Endothelial cell of umbilical vein (primary cell): ENCODE measurements around the gene ATP1A4. TPM values are rescaled to one million over a fixed set of nuclear protein-coding genes. Genes with fewer than 3 reads are reported as not detected.

Experiments used
- BruUV-seq: library from RNA; stranded (reverse); fragments of 400-500 nt; replicated peaks from 2 replicates; lab custom pipeline; 2021; lab: Mats Ljungman, UMichigan
- CTCF ChIA-PET: fragments of 300-600, 350-600 bp; sonication (Branson Sonifier 250); formaldehyde crosslinking; loops from one replicate; lab custom pipeline; 2021; ENCODE audit warnings: antibody characterized with exemption, inconsistent platforms; lab: Charles Lee
- POLR2A ChIA-PET: fragments of 300-600, 350-600 bp; sonication (Branson Sonifier 250); formaldehyde crosslinking; loops from one replicate; lab custom pipeline; 2021; ENCODE audit warnings: antibody characterized with exemption, inconsistent platforms; lab: Charles Lee
- DNase-seq: peaks from one replicate; pipeline ENCODE4 v3.0.0-alpha.2; 2011; ENCODE audit warnings: low read depth, low spot score
- FAIRE-seq: peaks from 2 replicates; lab custom pipeline; 2011; peaks lifted over from hg19 to GRCh38; lab: Jason Lieb, UNC
- H2AFZ ChIP-seq: 2 replicates; pipeline ENCODE4 v1.6.0; 2012; ENCODE audit warnings: low read depth, low read length, control low read depth, inconsistent platforms
- H3K27ac ChIP-seq: 2 replicates; pipeline ENCODE4 v1.5.1; 2011; ENCODE audit warnings: low read depth, mild to moderate bottlenecking, control low read depth, low read length, moderate library complexity; ENCODE audit not compliant: insufficient read depth
- H3K27me3 ChIP-seq, 2 experiments: 2 replicates each; pipeline versions ENCODE4 v1.6.0 to v1.6.1; 2011; ENCODE audit warnings: low read length in 2 of 2, mixed read lengths in 1 of 2; ENCODE audit not compliant: control insufficient read depth in 2 of 2, insufficient read depth in 2 of 2
- H3K36me3 ChIP-seq, 2 experiments: 2 replicates in 1 of 2; 3 replicates in 1 of 2; pipeline ENCODE4 v1.5.1; 2011; ENCODE audit warnings: low read length in 2 of 2, mild to moderate bottlenecking in 1 of 2, moderate library complexity in 1 of 2; ENCODE audit not compliant: control insufficient read depth in 2 of 2, insufficient read depth in 2 of 2; ENCODE audit errors: extremely low read depth in 1 of 2
- H3K4me1 ChIP-seq: 3 replicates; pipeline ENCODE4 v1.5.1; 2011; ENCODE audit warnings: mild to moderate bottlenecking, low read length; ENCODE audit not compliant: control insufficient read depth, insufficient read depth; ENCODE audit errors: extremely low read depth
- H3K4me2 ChIP-seq: 2 replicates; pipeline ENCODE4 v1.6.1; 2011; ENCODE audit warnings: low read length, control low read depth, mixed read lengths; ENCODE audit not compliant: insufficient read depth
- H3K4me3 ChIP-seq, 3 experiments: fragments of 200-600 bp in 1 of 3; sonication (generic), shearing (Covaris generic) in 1 of 3; replicated peaks in 1 of 3; 2 replicates each; pipeline ENCODE4 v1.5.1; 2011 to 2016; ENCODE audit warnings: control low read depth in 3 of 3, low read length in 3 of 3, mild to moderate bottlenecking in 2 of 3, inconsistent platforms in 1 of 3, low read depth in 1 of 3, moderate library complexity in 1 of 3; ENCODE audit not compliant: insufficient read depth in 1 of 3
- H3K79me2 ChIP-seq: 2 replicates; pipeline ENCODE4 v1.6.0; 2012; ENCODE audit warnings: low read length, inconsistent platforms; ENCODE audit not compliant: control insufficient read depth, insufficient read depth
- H3K9ac ChIP-seq: replicated peaks from 2 replicates; pipeline ENCODE3; 2011; ENCODE audit warnings: low read length, control low read depth; ENCODE audit not compliant: insufficient read depth; ENCODE audit errors: extremely low read depth
- H3K9me1 ChIP-seq: replicated peaks from 3 replicates; pipeline ENCODE4 v1.6.0; 2011; ENCODE audit warnings: mild to moderate bottlenecking, low read length; ENCODE audit not compliant: control insufficient read depth, insufficient read depth; ENCODE audit errors: extremely low read depth
- H3K9me3 ChIP-seq: replicated peaks from 2 replicates; pipeline ENCODE4 v1.5.1; 2012; ENCODE audit warnings: low read length, inconsistent platforms; ENCODE audit not compliant: control insufficient read depth, insufficient read depth
- H4K20me1 ChIP-seq: replicated peaks from 2 replicates; pipeline ENCODE3; 2011; ENCODE audit warnings: mild to moderate bottlenecking, low read length; ENCODE audit not compliant: control insufficient read depth, insufficient read depth; ENCODE audit errors: extremely low read depth
- CTCF ChIP-seq, 2 donors: IDR thresholded peaks; 1 replicate in 1 of 2; 2 replicates in 1 of 2; pipeline ENCODE4 v1.5.1; 2011; ENCODE audit warnings: low read length in 2 of 2, mild to moderate bottlenecking in 2 of 2, moderate library complexity in 2 of 2, control low read depth in 1 of 2, inconsistent platforms in 1 of 2, low read depth in 1 of 2; ENCODE audit not compliant: insufficient read depth in 1 of 2; ENCODE audit errors: extremely low read depth in 1 of 2
- POLR2A ChIP-seq: IDR thresholded peaks from 2 replicates; pipeline ENCODE4 v1.6.1; 2012; ENCODE audit warnings: low read depth, mild to moderate bottlenecking, control low read depth, low read length
- dilution Hi-C: fragments of 300-500 bp; cut with MboI; formaldehyde crosslinking; loops from one replicate; pipeline ENCODE4 v1.15.0; 2019; ENCODE audit warnings: low sequenced_read_pairs; ENCODE audit not compliant: extremely low pct_ligation_motif_present
- intact Hi-C: fragments of 100-400 bp; cut with micrococcal nuclease; formaldehyde crosslinking; loops from one replicate; pipeline ENCODE4 v1.10.0; 2022
- polyA plus RNA-seq, 4 experiments: library from polyadenylated mRNA; depleted of rRNA in 3 of 4; stranded (reverse) in 3 of 4; unstranded in 1 of 4; fragments of >200 nt; gene quantifications; 2 replicates each; pipeline versions ENCODE4 v1.2.1 to v1.2.3, GENCODE V29; 2011 to 2012; ENCODE audit warnings: missing spikeins in 1 of 4
- total RNA-seq: library from RNA; stranded (reverse); gene quantifications from 2 replicates; pipeline ENCODE4 v1.2.3, GENCODE V29; 2021

The ATP1A4 gene
- total and polyA plus RNA-seq, 2 donors (not counting 3 experiments of a cell fraction or from before 2014, with no cell fraction given): not detected

DNA sequence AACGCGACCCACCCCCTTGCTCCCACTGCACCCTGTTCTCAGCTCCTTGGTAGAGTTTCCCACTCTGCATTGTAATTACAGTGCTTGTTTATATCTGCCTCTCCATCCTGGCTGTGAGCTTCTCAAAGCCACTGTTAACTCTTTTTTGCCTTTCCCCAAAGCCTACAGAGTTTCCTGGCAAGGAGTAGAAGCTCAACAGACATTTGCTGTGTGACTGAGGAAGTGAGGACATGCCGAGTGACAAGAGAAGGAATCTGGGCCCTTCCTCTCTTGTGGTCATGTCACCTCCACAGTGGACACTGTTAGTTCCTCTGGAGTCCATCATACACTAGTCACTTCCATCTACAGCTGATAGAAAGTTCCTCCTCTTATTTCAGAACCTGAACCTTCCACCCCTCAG, 46.9 kb upstream of the ATP1A4 start:
- Histone ChIP-seq H3K9me3 (no peaks in the 10 kb centered on the region), H3K4me2 (no peak overlapping the region), H3K4me1 (no peaks in the 10 kb centered on the region), H3K27ac (no peak overlapping the region), H3K27me3 (peaks cover 30 to 44% of the 10 kb centered on the region in 2 experiments), H3K9ac (no peak overlapping the region), H3K36me3 (no peaks in the 10 kb centered on the region), H3K79me2 (no peaks in the 10 kb centered on the region), H2AFZ (no peak overlapping the region), H3K9me1 (no peaks in the 10 kb centered on the region), H4K20me1 (no peaks in the 10 kb centered on the region), H3K4me3 (no peak overlapping the region)
- ChIA-PET POLR2A (no interaction called here), CTCF (interaction anchor here (0.9 to 7.1 kb wide), 9 partner anchors 14 to 274 kb away, joined by 3 to 145 read pairs (median 9); no protein-coding TSS in a partner anchor)
- intact Hi-C loops: loop anchor here (10.0 kb wide), 1 partner anchor 500 kb away; no protein-coding TSS in a partner anchor
- no peak for TF ChIP-seq CTCF (IDR thresholded peaks at IDR 0.05; ENCODE audit: extremely low read depth in 1 of 2, insufficient read depth in 1 of 2, low read depth in 1 of 2, low read length in 2 of 2)
- FAIRE-seq (no peak), DNase-seq (no peak)
- no TSS peak for BruUV-seq
- dilution Hi-C loops: no loop called here

GRCh38 chr1:160105155-160105554, 46.2 kb upstream of the ATP1A4 start:
- dilution Hi-C loops (no loop called here), intact Hi-C loops (loop anchor here (10.0 kb wide), 1 partner anchor 500 kb away; no protein-coding TSS in a partner anchor)
- no peaks in the 10 kb centered on the region for H3K9me3 ChIP-seq
- H3K27me3 ChIP-seq: peaks cover 32 to 44% of the 10 kb centered on the region in 2 experiments
- H3K4me2 ChIP-seq: no peak overlapping the region
- no peaks in the 10 kb centered on the region for H3K9me1 ChIP-seq
- BruUV-seq: no TSS peak
- H3K79me2 ChIP-seq: no peaks in the 10 kb centered on the region
- H2AFZ ChIP-seq: no peak overlapping the region
- no peak overlapping the region for H3K9ac ChIP-seq
- H3K4me3 ChIP-seq: no peak overlapping the region
- FAIRE-seq (no peak), DNase-seq (no peak)
- H4K20me1 ChIP-seq: no peaks in the 10 kb centered on the region
- CTCF ChIA-PET: interaction anchor here (0.8 to 7.1 kb wide), 11 partner anchors 19 to 273 kb away, joined by 3 to 145 read pairs (median 3); no protein-coding TSS in a partner anchor
- POLR2A ChIA-PET: no interaction called here
- TF ChIP-seq POLR2A (no peak), CTCF (IDR thresholded peaks at IDR 0.05; ENCODE audit: extremely low read depth in 1 of 2, insufficient read depth in 1 of 2, low read depth in 1 of 2, low read length in 2 of 2) (no peak)
- no peaks in the 10 kb centered on the region for H3K36me3 ChIP-seq
- no peaks in the 10 kb centered on the region for H3K4me1 ChIP-seq
- no peak overlapping the region for H3K27ac ChIP-seq
